HG03025 (cell line): Measurements from ENCODE around the gene VSNL1.
A peak's percentile ranks its signal among the peaks of the same experiment; 100 is the strongest.

Source experiments
- ATAC-seq: cut with Tn5 transposase; IDR thresholded peaks from one replicate; pipeline ENCODE4 v1.9.1; 2021; ENCODE audit warnings: mild to moderate bottlenecking, moderate library complexity; ENCODE audit not compliant: unreplicated experiment, low FRiP score

The VSNL1 gene

DNA sequence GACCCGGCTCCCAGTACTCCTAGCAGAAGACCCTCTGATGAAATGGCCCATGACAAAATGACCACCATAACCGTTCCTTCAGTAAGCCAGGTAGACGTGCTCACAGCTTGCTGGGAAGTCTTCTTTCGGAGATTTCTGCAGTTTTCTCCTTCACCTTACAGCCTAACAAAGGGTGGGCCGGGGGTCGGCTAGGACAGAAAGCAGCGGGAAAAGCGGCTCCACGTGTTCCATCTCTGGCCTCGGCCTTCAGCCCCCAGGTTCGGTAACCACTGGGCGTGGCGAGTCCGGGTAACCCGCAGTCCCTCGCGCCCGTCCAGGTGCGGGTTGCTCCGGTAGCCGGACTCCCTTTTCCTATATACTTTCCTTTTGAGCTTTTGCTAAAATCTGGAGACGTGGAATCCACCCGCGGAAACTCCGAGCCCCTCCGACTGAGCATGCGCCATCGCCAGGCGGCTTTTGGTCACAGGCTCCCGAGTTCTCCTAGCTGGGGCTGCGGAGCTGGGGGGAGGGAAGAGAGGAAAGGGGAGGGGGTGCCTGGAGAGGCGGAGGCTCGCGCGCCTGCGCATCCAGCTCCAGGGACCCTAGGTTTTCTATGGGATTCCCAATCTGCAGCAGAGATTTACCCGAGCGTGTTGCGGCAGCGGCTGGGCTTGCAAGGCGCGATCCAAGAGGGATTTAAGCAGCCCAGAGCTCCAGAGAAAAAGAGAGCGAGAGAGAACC lies at the start of gene VSNL1:
Gene VSNL1, plus strand, starts transcription at position 604 of the 720 bp plus-strand sequence. CDS start 51,379 bp downstream, outside the sequence.
- ATAC-seq: no peak

- no peak for ATAC-seq
Measured at GRCh38 chr2:17495590-17495989, 44.9 kb upstream of the VSNL1 start.

DNA sequence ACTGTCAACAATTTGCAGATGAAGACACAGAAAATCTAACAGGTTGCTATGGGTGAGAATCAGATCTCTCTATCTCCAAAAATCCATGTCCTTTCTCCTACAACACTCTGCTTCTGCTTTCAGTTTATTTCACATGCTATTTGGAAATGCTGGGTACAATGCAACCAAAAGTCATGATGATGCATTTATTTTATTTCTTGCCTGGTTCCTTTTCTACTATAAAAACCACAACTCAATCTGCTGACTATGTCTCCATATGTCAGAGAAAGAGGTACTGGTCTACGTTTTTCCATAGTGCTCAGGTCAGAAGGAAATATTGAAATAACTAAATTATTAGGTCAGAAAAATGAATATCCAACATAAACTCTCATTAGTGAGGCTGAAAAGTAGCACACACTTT lies 42.8 kb upstream of the VSNL1 start:
- no peak for ATAC-seq

DNA sequence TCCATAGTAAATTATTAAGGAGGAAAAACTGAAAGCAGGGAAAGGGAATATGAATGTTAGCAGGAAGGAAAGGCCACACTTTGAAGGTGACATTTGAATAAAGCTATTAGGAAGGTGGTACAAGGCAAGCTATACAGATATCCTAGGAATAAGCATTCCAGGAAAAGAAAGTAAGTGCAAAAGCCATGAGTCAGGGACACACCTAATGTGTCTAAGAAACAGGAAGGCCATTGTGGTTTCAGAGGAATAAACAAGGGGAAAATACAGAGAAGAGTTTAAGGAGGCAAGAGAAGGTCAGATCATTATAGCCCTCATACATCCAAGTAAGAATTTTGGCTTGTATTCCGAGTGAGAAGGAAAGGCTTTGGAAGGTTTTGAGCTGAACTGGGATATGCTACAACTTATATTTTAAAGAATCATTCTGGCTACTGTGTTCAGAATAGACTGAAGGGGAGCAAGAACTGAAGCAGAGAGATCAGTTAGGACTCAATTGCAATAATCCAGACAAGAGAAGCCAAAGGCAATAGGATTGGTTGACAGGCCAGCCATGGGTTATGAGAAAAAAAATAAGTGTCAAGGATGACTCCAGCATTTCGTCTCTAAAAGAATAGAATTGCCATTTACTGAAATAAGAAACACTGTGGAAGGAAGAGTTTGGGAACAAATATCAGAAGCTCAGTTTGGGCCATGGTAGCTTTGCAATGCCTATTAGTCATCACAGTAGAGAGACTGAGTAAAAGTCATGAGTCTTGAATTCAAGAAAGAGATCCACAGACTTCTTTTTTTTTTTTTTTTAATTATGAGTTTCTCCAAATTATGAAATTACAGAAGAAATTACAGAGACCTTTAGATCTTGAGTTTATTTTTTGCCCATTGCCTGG lies 33.5 kb upstream of the VSNL1 start:
- no peak for ATAC-seq

DNA sequence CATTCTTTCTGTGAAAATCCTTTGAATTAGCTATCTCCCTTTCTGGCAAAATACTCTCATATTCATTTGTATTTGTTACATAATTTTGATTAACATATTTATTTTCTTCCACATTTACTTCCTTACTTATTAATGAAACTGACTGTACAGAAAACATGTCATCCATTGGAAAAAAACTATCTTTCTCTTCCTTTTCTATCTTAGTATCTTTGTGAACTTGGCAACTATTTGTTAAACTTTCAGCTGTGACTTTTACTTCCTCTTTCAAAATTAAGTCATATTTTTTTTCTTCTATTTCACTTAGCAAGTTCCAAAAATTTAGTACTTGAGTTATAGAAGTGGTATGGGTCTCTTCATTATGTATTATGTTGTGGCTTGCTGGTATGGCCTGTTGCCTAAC lies 24.8 kb upstream of the VSNL1 start:
- no peak for ATAC-seq

DNA sequence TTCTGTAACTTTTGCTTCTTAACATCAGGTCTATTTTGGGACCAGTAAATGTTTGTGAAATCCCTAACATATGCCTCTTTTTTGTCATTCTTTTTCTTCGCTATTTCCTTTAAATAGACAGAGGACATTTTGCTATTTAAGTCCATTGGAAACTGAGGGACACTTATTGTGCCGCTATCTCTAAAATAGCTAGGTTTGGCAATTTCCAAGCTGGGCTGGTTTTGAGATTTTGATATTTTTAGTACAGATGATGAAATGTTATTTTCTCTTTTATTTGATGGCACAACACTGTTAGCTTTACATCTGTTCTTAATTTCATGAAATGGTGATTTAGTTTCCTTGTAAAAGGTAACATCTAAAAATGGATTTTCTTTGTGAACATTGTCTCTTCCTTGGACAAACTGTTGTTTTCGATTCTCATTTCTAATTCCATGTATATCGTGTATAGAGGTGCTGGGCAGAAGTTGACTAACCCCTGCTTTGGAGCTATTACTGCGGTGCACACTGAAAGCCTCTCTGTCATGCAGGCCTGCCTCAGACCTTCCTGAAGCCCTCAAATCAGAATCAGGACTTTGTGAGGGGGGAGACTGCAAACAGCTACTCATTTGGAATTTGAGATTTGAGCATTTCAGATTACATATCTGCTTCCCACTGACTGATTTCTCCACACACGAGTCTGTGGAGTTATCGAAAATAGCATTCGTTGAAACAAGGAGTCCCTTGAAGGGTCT lies 22.9 kb upstream of the VSNL1 start:
- ATAC-seq: peak; percentile 31

DNA sequence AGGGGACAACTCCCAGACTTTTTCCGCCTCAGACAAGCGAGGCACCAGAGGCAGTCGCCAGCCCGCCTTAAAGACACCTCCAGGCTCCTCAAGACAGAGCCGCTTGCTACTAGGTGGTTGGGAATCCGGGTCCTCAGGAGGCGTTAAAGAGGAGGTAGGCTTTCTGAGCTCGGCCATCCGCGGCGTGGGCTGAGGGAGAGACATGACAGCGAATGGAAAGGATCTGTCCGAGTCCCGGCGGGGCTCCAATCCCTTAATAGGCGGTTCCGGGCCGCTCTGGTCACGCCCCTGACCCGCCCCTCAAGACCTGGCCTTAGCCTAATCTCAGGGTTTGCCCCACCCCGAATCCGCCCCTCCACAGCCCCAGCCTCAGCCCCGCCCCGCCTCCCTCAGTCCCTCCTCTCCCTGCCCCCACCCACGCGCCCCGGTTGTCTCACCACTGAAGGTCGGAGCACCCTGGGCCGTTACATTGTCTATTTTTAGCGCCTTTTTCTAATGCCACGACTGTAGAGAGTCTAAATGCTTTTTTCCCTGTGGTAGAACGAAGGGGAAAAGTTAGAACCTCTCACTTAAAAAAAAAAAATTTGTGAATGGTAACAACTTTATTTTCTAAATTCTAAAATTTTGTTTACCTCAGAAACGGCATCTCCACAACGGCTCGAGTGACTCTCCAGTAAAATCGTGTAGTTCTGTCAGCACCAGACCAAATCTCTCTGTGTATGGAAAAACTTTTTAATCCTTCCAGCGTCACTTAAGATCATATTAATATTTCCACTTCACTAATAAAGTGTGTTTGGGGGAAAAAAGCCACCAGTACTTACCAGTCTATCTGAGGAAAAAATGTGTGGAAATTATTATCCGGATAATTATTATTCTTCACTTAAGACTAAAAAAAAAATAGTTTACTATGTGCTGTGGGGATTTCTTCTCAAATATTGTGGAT lies 22.0 kb upstream of the VSNL1 start, which contains the start of gene RAD51AP2:
Gene RAD51AP2, minus strand, starts transcription at position 229 of the 943 bp plus-strand sequence. Its CDS starts 25 bp downstream, at position 204.
- peak; percentile 93 for ATAC-seq

- no peak for ATAC-seq
Measured at GRCh38 chr2:17519486-17519885, 21.0 kb upstream of the VSNL1 start.

GRCh38 chr2:17520761-17521160 lies 19.7 kb upstream of the VSNL1 start:
- no peak for ATAC-seq

GRCh38 chr2:17521621-17522020 lies 18.9 kb upstream of the VSNL1 start:
- ATAC-seq: no peak

DNA sequence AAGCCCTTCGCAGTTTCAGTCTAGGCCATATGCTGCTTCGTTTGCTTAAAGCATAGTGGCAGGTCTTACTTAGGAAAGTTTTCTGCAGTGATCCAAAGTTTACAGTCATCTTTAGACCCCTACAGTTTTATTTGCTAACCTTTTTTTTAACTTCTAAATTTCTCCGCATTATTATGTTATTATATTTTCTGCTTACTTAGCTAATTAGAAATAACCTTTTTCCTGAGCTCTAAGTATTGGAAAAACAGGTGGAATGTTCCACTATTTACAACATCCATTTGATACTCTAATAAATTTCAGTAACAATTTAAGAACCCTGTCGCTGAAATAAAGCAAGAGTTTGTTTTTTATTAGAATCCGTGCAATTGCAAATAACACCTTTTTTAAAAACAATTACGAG lies 18.2 kb upstream of the VSNL1 start:
- ATAC-seq: no peak

DNA sequence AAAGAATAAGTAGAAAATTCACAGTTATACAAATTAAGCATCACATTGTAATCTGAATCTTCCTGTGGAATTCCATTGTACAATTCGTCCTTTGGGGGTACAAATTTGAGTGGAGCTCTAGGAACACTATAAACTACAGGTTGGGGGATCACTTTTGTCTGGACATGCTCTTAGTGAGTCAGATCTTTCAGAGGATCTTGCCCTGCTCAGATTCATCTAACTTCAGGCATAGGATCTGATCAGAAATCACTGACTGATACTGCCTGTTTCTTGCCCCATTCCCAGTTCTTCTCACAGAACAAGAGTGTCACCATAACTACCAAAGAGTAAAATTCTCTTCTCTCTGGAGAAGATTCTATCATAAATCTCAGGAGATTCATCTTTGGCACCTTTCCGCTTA lies 10.7 kb upstream of the VSNL1 start:
- no peak for ATAC-seq

DNA sequence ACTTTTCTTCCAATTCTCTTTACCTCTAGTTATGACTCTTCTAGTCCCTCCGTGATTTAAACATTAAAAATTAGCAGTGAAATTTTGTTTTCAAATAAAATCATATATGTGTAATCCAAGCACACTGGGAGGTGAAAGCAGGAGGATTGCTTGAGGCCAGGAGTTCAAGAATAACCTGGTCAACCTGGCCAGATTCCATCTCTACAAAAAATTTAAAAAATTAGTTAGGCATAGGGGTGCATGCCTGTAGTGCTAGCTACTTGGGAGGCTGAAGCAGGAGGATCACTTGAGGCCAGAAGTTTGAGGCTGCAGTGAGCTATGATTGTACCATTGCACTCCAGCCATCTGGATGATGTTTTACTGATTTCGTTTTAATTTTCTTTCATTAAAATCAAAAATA lies 7.0 kb upstream of the VSNL1 start:
- ATAC-seq: no peak

DNA sequence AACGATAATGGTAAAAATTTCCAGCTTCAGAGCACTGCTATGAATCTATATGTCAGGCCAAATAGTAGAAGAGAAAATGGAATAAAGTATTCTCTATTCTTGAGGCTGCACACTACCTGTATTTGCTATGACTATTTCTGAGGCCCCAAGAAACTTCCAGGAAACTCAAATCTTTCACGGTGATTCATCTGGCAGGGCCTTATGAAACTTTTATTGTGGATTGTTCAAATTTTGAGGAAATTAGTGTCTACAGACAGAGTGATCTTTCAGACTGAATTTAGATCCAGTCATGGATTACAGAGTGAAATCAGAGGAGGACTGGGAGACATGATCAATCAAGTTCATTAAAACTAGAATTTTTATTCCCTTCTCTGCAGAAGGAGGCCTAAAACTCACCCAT lies 4.1 kb upstream of the VSNL1 start:
- ATAC-seq: no peak

GRCh38 chr2:17538022-17538843 lies 2.3 kb upstream of the VSNL1 start:
- no peak for ATAC-seq

GRCh38 chr2:17538844-17539554 lies 1.5 kb upstream of the VSNL1 start:
- peak; percentile 49 for ATAC-seq

- ATAC-seq: no peak
Measured at GRCh38 chr2:17539611-17540092, 844 bp upstream of the VSNL1 start.

- ATAC-seq: no peak
Measured at GRCh38 chr2:17540813-17541530, 476 bp downstream of the VSNL1 start.
